ENCODE data around the gene MYO19. TPM values are rescaled to one million over a fixed set of nuclear protein-coding genes. Genes with fewer than 3 reads are reported as not detected.
"Not testable (repeated sequence)": the region's sequence is repeated elsewhere in the genome, so short reads cannot be mapped to it uniquely, and the experiment has no call there.

Gene MYO19
- total and polyA plus RNA-seq, 2 experiments from 2014 or later, result 14.9 to 34.4 TPM

DNA sequence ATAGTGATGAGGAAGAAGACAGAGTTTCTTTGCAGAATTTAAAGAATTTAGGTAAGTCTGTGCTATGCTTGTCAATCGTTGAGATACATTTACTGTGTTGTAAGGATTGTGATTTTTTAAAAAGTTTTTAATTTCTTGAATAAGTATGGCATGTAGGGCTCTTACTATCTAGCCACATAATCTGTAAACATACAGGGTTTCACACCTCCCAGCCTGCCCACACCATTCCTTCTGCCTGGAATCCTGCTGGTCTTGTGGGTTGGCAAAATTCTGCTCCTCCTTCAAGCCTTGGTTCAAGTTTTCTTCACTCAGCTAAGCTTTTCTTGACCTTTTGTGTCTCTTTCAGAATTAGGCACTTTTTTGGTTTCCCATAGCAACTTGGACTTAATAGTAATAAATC, 40.7 kb downstream of the MYO19 start:
- in situ Hi-C loops (cut with MboI), result no loop called here
- H3K36me3 ChIP-seq (ENCODE audit: low read depth), result peaks cover 12% of the 10 kb centered on the region; the same call in 1 of the 2 replicates

DNA sequence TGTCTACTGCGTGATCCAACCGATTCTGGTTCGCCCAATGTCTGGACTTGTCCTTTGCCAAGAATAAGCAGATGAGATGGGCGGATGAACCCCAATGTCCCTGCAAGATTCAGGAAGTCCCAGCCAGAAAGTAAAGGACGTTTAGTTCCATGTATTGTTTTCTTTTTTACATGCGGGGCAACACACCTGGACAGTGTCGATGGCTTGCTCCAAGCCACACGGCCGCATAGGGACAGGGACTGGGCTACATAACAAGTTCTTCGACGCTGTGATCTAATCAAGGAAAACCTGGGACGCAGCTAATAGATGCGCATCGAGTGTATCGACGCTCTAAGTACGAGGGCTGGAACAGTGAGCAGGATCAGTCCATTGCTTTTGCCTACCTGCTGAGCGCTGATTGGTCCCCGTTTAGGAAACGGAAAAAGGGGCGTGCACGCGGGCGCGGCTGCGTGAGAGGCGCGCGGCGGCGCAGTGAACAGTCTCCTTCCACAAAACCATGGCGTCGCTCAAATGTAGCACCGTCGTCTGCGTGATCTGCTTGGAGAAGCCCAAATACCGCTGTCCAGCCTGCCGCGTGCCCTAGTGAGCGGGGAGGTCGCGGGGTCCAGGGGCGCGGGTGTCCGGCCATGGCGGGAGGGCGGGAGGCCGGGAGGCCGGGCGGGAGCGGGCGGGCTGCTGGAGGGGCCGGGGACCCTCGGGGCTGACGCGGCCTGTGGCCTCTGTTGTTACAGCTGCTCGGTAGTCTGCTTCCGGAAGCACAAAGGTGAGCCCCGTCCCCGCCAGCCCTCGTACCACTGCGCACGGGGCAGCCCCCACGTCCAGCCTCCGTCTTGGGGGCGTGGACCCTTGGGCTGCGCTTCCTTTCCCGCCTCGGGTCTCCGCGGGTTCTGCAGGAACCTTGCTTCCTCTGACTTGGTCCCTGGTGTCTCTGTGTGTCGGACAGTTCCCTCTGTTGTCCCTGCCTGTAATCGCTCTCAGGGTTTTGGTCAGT, 48.2 kb downstream of the MYO19 start, which contains the start of gene ZNHIT3:
TSS of gene ZNHIT3 (plus strand) at position 478 of the 991 bp plus-strand sequence. CDS start at position 497, 19 bp downstream.
- Histone ChIP-seq H3K4me1 (ENCODE audit: insufficient read depth) (0 out of 2 replicates have a peak, but pooled peaks cover 5% of the 10 kb centered on the region), H3K27me3 (replicated peaks; ENCODE audit: insufficient read depth) (no peaks in the 10 kb centered on the region; the same call in 1 of the 2 replicates), H3K4me2 (ENCODE audit: unreplicated experiment) (peak within 1 kb of the TSS; percentile 94), H4K20me1 (ENCODE audit: insufficient read depth) (no peaks in the 10 kb centered on the region), H3F3A (ENCODE audit: insufficient read depth) (no peaks in the 10 kb centered on the region), H3K27ac (no peak within 1 kb of the TSS), H3K36me3 (ENCODE audit: low read depth) (no peaks in the 10 kb centered on the region), H3K9me3 (ENCODE audit: low read depth) (no peaks in the 10 kb centered on the region), H3K79me2 (ENCODE audit: insufficient read depth) (peaks cover 49% of the 10 kb centered on the region), H2AFZ (peak within 1 kb of the TSS; percentile 100), H3K9me2 (ENCODE audit: insufficient read depth) (no peaks in the 10 kb centered on the region), H3K9ac (peak within 1 kb of the TSS; percentile 78), H3K4me3 (peak within 1 kb of the TSS; percentile 77)
- in situ Hi-C loops (cut with MboI), result no loop called here
- no peak for TF ChIP-seq EZH2 (IDR thresholded peaks at IDR 0.05; ENCODE audit: insufficient read depth, poor library complexity, severe bottlenecking)
- TF ChIP-seq EZH2phosphoT487 (IDR thresholded peaks at IDR 0.05; ENCODE audit: insufficient read depth, low read depth), result no peak
- WGBS, 2 experiments (ENCODE audit: low coverage in 1 of 2, low lambda C conversion rate in 2 of 2, missing lambda C conversion rate in 2 of 2), result 1% methylated on average over 59 to 70 of the region's 73 CpGs
- peak; percentile 99 for DNase-seq

More for the DNA sequence above, 40.7 kb downstream of the MYO19 start:
- no peak for TF ChIP-seq EZH2phosphoT487 (IDR thresholded peaks at IDR 0.05; ENCODE audit: insufficient read depth, low read depth)
- no peak for TF ChIP-seq EZH2 (IDR thresholded peaks at IDR 0.05; ENCODE audit: insufficient read depth, poor library complexity, severe bottlenecking)
- no peaks in the 10 kb centered on the region for H4K20me1 ChIP-seq (ENCODE audit: insufficient read depth)
- H3F3A ChIP-seq (ENCODE audit: insufficient read depth), result peaks cover 14% of the 10 kb centered on the region
- H3K9me3 ChIP-seq (ENCODE audit: low read depth), result no peaks in the 10 kb centered on the region
- H2AFZ ChIP-seq, result no peak overlapping the region
- H3K9ac ChIP-seq, result no peak overlapping the region
- peak; percentile 39 for DNase-seq
- no peaks in the 10 kb centered on the region for H3K9me2 ChIP-seq (ENCODE audit: insufficient read depth)
- H3K4me1 ChIP-seq (ENCODE audit: insufficient read depth), result peaks cover 8% of the 10 kb centered on the region
- 0 out of 2 replicates have a peak overlapping the region, but pooled peaks have one; percentile 6 for H3K27ac ChIP-seq
- H3K4me3 ChIP-seq, result no peak overlapping the region
- no peak overlapping the region for H3K4me2 ChIP-seq (ENCODE audit: unreplicated experiment)
- 48 to 65% methylated on average over 1 of the region's 1 CpG for WGBS, 2 experiments (ENCODE audit: low coverage in 1 of 2, low lambda C conversion rate in 2 of 2, missing lambda C conversion rate in 2 of 2)
- no peaks in the 10 kb centered on the region for H3K27me3 ChIP-seq (replicated peaks; ENCODE audit: insufficient read depth)
- H3K79me2 ChIP-seq (ENCODE audit: insufficient read depth), result peaks cover 39% of the 10 kb centered on the region

DNA sequence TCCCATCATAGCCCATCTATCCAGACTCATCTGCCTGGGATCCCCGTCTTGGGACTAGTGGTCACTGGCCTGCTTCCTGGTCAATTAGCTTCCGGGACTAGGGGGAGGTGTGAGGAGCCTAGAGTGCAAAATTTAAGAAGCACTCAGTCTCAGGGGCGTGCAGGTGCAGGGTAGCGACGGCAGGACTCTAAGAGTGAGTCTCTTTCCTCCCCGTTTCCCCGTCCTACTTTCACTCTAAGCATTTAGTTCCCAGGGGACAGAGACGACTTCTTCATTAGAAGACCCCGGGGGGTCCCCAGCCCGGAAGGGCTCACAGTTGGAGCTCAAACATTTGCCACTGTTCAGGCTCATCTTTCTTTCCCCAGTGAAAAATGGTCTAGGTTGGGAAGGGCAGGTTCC, 48.9 kb downstream of the MYO19 start:
- no peaks in the 10 kb centered on the region for H3K9me2 ChIP-seq (ENCODE audit: insufficient read depth)
- H2AFZ ChIP-seq, result peak overlapping the region; percentile 100
- WGBS, 2 experiments (ENCODE audit: low coverage in 1 of 2, low lambda C conversion rate in 2 of 2, missing lambda C conversion rate in 2 of 2), result 5 to 12% methylated on average over 10 of the region's 10 CpGs
- H3K9me3 ChIP-seq (ENCODE audit: low read depth), result no peaks in the 10 kb centered on the region
- no peaks in the 10 kb centered on the region for H4K20me1 ChIP-seq (ENCODE audit: insufficient read depth)
- no peaks in the 10 kb centered on the region for H3F3A ChIP-seq (ENCODE audit: insufficient read depth)
- no peaks in the 10 kb centered on the region for H3K36me3 ChIP-seq (ENCODE audit: low read depth)
- no peak overlapping the region for H3K27ac ChIP-seq
- H3K4me3 ChIP-seq, result peak overlapping the region; percentile 77
- in situ Hi-C loops (cut with MboI), result no loop called here
- H3K9ac ChIP-seq, result peak overlapping the region; percentile 78
- peak overlapping the region; percentile 94 for H3K4me2 ChIP-seq (ENCODE audit: unreplicated experiment)
- peaks cover 42% of the 10 kb centered on the region for H3K79me2 ChIP-seq (ENCODE audit: insufficient read depth)
- DNase-seq, result peak; percentile 8
- TF ChIP-seq EZH2 (IDR thresholded peaks at IDR 0.05; ENCODE audit: insufficient read depth, poor library complexity, severe bottlenecking), result no peak
- no peak for TF ChIP-seq EZH2phosphoT487 (IDR thresholded peaks at IDR 0.05; ENCODE audit: insufficient read depth, low read depth)
- H3K27me3 ChIP-seq (replicated peaks; ENCODE audit: insufficient read depth), result no peaks in the 10 kb centered on the region; the same call in 1 of the 2 replicates
- 0 out of 2 replicates have a peak, but pooled peaks cover 5% of the 10 kb centered on the region for H3K4me1 ChIP-seq (ENCODE audit: insufficient read depth)

DNA sequence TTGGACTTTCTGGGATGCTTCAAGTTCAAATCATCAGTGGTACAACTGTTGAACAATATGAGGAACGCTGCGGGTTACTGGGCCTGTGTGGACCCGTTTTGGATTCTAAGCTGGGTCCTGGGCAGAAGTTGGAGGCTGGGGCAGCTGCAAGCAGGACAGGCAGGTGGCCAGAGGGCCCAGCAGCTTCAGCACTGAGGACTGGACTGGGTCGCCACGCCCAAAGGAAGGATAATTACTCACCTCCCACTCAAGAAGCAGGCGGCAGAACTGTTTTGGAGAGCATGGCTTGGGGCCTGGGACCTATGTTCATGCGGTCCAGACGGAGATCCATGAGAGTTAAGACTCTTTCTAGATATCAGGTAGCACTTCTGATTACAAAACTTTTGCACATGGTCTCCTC, 49.6 kb downstream of the MYO19 start:
- H3K9ac ChIP-seq, result no peak overlapping the region
- H3K4me2 ChIP-seq (ENCODE audit: unreplicated experiment), result no peak overlapping the region
- no peak overlapping the region for H3K4me3 ChIP-seq
- H4K20me1 ChIP-seq (ENCODE audit: insufficient read depth), result no peaks in the 10 kb centered on the region
- no peaks in the 10 kb centered on the region; the same call in 1 of the 2 replicates for H3K27me3 ChIP-seq (replicated peaks; ENCODE audit: insufficient read depth)
- H3K79me2 ChIP-seq (ENCODE audit: insufficient read depth), result peaks cover 34% of the 10 kb centered on the region
- no peaks in the 10 kb centered on the region for H3K9me2 ChIP-seq (ENCODE audit: insufficient read depth)
- TF ChIP-seq EZH2phosphoT487 (IDR thresholded peaks at IDR 0.05; ENCODE audit: insufficient read depth, low read depth) (no peak), EZH2 (IDR thresholded peaks at IDR 0.05; ENCODE audit: insufficient read depth, poor library complexity, severe bottlenecking) (no peak)
- H3K4me1 ChIP-seq (ENCODE audit: insufficient read depth), result 0 out of 2 replicates have a peak, but pooled peaks cover 5% of the 10 kb centered on the region
- no peaks in the 10 kb centered on the region for H3F3A ChIP-seq (ENCODE audit: insufficient read depth)
- H3K36me3 ChIP-seq (ENCODE audit: low read depth), result no peaks in the 10 kb centered on the region
- in situ Hi-C loops (cut with MboI), result no loop called here
- no peak overlapping the region; the same call in 1 of the 2 replicates for H2AFZ ChIP-seq
- no peak for DNase-seq
- H3K27ac ChIP-seq, result no peak overlapping the region
- 86 to 90% methylated on average over 8 of the region's 8 CpGs for WGBS, 2 experiments (ENCODE audit: low coverage in 1 of 2, low lambda C conversion rate in 2 of 2, missing lambda C conversion rate in 2 of 2)
- no peaks in the 10 kb centered on the region for H3K9me3 ChIP-seq (ENCODE audit: low read depth)

DNA sequence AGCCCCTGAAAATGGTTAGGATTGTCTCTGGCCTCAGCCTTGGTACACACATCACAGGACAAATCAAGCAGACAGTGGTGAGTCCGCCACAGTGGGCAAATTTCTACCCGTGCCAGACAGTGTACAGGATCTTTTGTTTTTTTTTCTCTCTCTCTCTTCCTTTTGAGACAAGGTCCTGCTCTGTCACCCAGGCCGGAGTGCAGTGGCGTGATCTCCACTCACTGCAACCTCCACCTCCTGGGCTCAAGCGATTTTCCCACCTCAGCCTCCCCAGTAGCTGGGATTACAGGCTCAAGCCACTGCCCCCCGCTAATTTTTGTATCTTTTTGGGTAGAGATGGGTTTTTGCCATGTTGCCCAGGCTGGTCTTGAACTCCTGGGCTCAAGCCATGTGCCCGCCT, 50.6 kb downstream of the MYO19 start:
- H3K4me3 ChIP-seq; H3K9me2 ChIP-seq (ENCODE audit: insufficient read depth); H3K9me3 ChIP-seq (ENCODE audit: low read depth); H3K9ac ChIP-seq; in situ Hi-C loops (cut with MboI); H4K20me1 ChIP-seq (ENCODE audit: insufficient read depth); H3K4me1 ChIP-seq (ENCODE audit: insufficient read depth); H3K27me3 ChIP-seq (replicated peaks; ENCODE audit: insufficient read depth); H2AFZ ChIP-seq; H3K36me3 ChIP-seq (ENCODE audit: low read depth); H3K4me2 ChIP-seq (ENCODE audit: unreplicated experiment); H3K27ac ChIP-seq; H3F3A ChIP-seq (ENCODE audit: insufficient read depth); DNase-seq: not testable (repeated sequence)
- 70 to 75% methylated on average over 7 of the region's 7 CpGs for whole genome bisulfite sequencing, 2 experiments (ENCODE audit: low coverage in 1 of 2, low lambda C conversion rate in 2 of 2, missing lambda C conversion rate in 2 of 2)
- H3K79me2 ChIP-seq (ENCODE audit: insufficient read depth), result peaks cover 24% of the 10 kb centered on the region

Data from GM23248 (cell line).